ENCODE results near the gene CD59.
"Not testable (repeated sequence)": the region's sequence is repeated elsewhere in the genome, so short reads cannot be mapped to it uniquely, and the experiment has no call there.

CD59 gene

GRCh38 chr11:33689501-33689900 is 46.7 kb downstream of the CD59 start:
- DNase-seq (ENCODE audit: insufficient read length) (no peak), FAIRE-seq (no peak)
- TF ChIP-seq POLR2AphosphoS5 (IDR thresholded peaks at IDR 0.05; ENCODE audit: low read depth, low read length) (no peak), TAF1 (IDR thresholded peaks at IDR 0.05; ENCODE audit: borderline replicate concordance, low read depth, low read length) (no peak), POLR2A (IDR thresholded peaks at IDR 0.05; ENCODE audit: low read depth, low read length) (no peak)

- DNase-seq (ENCODE audit: insufficient read length): no peak
- TF ChIP-seq POLR2A (IDR thresholded peaks at IDR 0.05; ENCODE audit: low read depth, low read length): no peak
- TF ChIP-seq TAF1 (IDR thresholded peaks at IDR 0.05; ENCODE audit: borderline replicate concordance, low read depth, low read length): no peak
- no peak for TF ChIP-seq POLR2AphosphoS5 (IDR thresholded peaks at IDR 0.05; ENCODE audit: low read depth, low read length)
- FAIRE-seq: no peak
Observed at GRCh38 chr11:33689085-33689484, 47.1 kb downstream of the CD59 start.

GRCh38 chr11:33687733-33688479 is 48.3 kb downstream of the CD59 start:
- no peak for TF ChIP-seq TAF1 (IDR thresholded peaks at IDR 0.05; ENCODE audit: borderline replicate concordance, low read depth, low read length)
- TF ChIP-seq POLR2AphosphoS5 (IDR thresholded peaks at IDR 0.05; ENCODE audit: low read depth, low read length): no peak
- TF ChIP-seq POLR2A (IDR thresholded peaks at IDR 0.05; ENCODE audit: low read depth, low read length): no peak
- DNase-seq (ENCODE audit: insufficient read length) (peak; percentile 35), FAIRE-seq (peak; percentile 92)

- DNase-seq (ENCODE audit: insufficient read length) (no peak), FAIRE-seq (no peak)
- TF ChIP-seq POLR2A (IDR thresholded peaks at IDR 0.05; ENCODE audit: low read depth, low read length): no peak
- no peak for TF ChIP-seq POLR2AphosphoS5 (IDR thresholded peaks at IDR 0.05; ENCODE audit: low read depth, low read length)
- TF ChIP-seq TAF1 (IDR thresholded peaks at IDR 0.05; ENCODE audit: borderline replicate concordance, low read depth, low read length): no peak
Observed at GRCh38 chr11:33685082-33685481, 51.1 kb downstream of the CD59 start.

GRCh38 chr11:33684003-33684706 is 52.1 kb downstream of the CD59 start:
- DNase-seq (ENCODE audit: insufficient read length) (no peak), FAIRE-seq (no peak)
- TF ChIP-seq TAF1 (IDR thresholded peaks at IDR 0.05; ENCODE audit: borderline replicate concordance, low read depth, low read length) (no peak), POLR2AphosphoS5 (IDR thresholded peaks at IDR 0.05; ENCODE audit: low read depth, low read length) (no peak), POLR2A (IDR thresholded peaks at IDR 0.05; ENCODE audit: low read depth, low read length) (no peak)

- TF ChIP-seq POLR2AphosphoS5 (IDR thresholded peaks at IDR 0.05; ENCODE audit: low read depth, low read length) (no peak), POLR2A (IDR thresholded peaks at IDR 0.05; ENCODE audit: low read depth, low read length) (no peak), TAF1 (IDR thresholded peaks at IDR 0.05; ENCODE audit: borderline replicate concordance, low read depth, low read length) (no peak)
- no peak for FAIRE-seq
- DNase-seq (ENCODE audit: insufficient read length): no peak
Observed at GRCh38 chr11:33682446-33682845, 53.8 kb downstream of the CD59 start.

- FAIRE-seq: no peak
Observed at GRCh38 chr11:33682019-33682418, 54.2 kb downstream of the CD59 start.

GRCh38 chr11:33678616-33679015 is 57.6 kb downstream of the CD59 start:
- not testable (repeated sequence) for DNase-seq (ENCODE audit: insufficient read length); FAIRE-seq

More at GRCh38 chr11:33682019-33682418, 54.2 kb downstream of the CD59 start:
- TF ChIP-seq POLR2A (IDR thresholded peaks at IDR 0.05; ENCODE audit: low read depth, low read length): no peak
- TF ChIP-seq TAF1 (IDR thresholded peaks at IDR 0.05; ENCODE audit: borderline replicate concordance, low read depth, low read length): no peak
- TF ChIP-seq POLR2AphosphoS5 (IDR thresholded peaks at IDR 0.05; ENCODE audit: low read depth, low read length): no peak
- DNase-seq (ENCODE audit: insufficient read length): no peak

GRCh38 chr11:33674035-33674814 is 62.0 kb downstream of the CD59 start:
- TF ChIP-seq TAF1 (IDR thresholded peaks at IDR 0.05; ENCODE audit: borderline replicate concordance, low read depth, low read length) (no peak), POLR2A (IDR thresholded peaks at IDR 0.05; ENCODE audit: low read depth, low read length) (no peak), POLR2AphosphoS5 (IDR thresholded peaks at IDR 0.05; ENCODE audit: low read depth, low read length) (no peak)
- DNase-seq (ENCODE audit: insufficient read length): no peak

GRCh38 chr11:33672273-33672672 is 64.0 kb downstream of the CD59 start:
- no peak for FAIRE-seq
- no peak for TF ChIP-seq POLR2A (IDR thresholded peaks at IDR 0.05; ENCODE audit: low read depth, low read length)
- TF ChIP-seq POLR2AphosphoS5 (IDR thresholded peaks at IDR 0.05; ENCODE audit: low read depth, low read length): no peak
- no peak for TF ChIP-seq TAF1 (IDR thresholded peaks at IDR 0.05; ENCODE audit: borderline replicate concordance, low read depth, low read length)

More at GRCh38 chr11:33674035-33674814, 62.0 kb downstream of the CD59 start:
- FAIRE-seq: no peak

GRCh38 chr11:33670250-33671011 is 65.8 kb downstream of the CD59 start:
- TF ChIP-seq POLR2A (IDR thresholded peaks at IDR 0.05; ENCODE audit: low read depth, low read length): no peak
- no peak for TF ChIP-seq TAF1 (IDR thresholded peaks at IDR 0.05; ENCODE audit: borderline replicate concordance, low read depth, low read length)
- TF ChIP-seq POLR2AphosphoS5 (IDR thresholded peaks at IDR 0.05; ENCODE audit: low read depth, low read length): no peak
- DNase-seq (ENCODE audit: insufficient read length): no peak
- peak; percentile 82 for FAIRE-seq

More at GRCh38 chr11:33672273-33672672, 64.0 kb downstream of the CD59 start:
- DNase-seq (ENCODE audit: insufficient read length): no peak
